ENCODE measurements around the gene OR1N2.
"Not testable (repeated sequence)": the region's sequence is repeated elsewhere in the genome, so short reads cannot be mapped to it uniquely, and the experiment has no call there.

DNA sequence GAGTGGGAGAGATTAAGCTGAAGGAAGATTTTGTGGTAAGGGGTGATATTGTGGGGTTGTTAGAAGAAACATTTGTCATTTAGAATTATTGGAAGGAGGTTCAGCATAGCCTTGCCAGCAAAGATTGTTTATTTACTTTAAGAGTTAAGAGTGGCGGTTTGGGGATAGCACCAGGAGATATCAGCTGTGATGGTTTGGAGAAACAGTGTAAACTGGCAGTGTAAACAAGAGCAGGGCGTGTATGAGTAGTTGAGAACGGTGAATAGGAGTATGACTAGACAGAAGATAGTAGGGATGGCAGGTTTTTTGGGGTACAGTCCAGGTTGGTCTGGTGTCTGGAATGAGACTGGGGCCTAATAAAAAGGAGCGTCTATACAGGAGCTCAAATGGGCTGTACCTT lies 21.8 kb upstream of the OR1N2 start:
- TF ChIP-seq, protein P1, sequence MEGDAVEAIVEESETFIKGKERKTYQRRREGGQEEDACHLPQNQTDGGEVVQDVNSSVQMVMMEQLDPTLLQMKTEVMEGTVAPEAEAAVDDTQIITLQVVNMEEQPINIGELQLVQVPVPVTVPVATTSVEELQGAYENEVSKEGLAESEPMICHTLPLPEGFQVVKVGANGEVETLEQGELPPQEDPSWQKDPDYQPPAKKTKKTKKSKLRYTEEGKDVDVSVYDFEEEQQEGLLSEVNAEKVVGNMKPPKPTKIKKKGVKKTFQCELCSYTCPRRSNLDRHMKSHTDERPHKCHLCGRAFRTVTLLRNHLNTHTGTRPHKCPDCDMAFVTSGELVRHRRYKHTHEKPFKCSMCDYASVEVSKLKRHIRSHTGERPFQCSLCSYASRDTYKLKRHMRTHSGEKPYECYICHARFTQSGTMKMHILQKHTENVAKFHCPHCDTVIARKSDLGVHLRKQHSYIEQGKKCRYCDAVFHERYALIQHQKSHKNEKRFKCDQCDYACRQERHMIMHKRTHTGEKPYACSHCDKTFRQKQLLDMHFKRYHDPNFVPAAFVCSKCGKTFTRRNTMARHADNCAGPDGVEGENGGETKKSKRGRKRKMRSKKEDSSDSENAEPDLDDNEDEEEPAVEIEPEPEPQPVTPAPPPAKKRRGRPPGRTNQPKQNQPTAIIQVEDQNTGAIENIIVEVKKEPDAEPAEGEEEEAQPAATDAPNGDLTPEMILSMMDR (IDR thresholded peaks at IDR 0.05; ENCODE audit: low read depth, low read length, missing input control): not testable (repeated sequence)
- TF ChIP-seq SP1 (IDR thresholded peaks at IDR 0.05); RXRA (IDR thresholded peaks at IDR 0.05); RAD21 (IDR thresholded peaks at IDR 0.05); HNF4G (IDR thresholded peaks at IDR 0.05); TAF1 (conservative IDR thresholded peaks at IDR 0.05); YY1 (IDR thresholded peaks at IDR 0.05): not testable (repeated sequence)
- TF ChIP-seq, protein P2, sequence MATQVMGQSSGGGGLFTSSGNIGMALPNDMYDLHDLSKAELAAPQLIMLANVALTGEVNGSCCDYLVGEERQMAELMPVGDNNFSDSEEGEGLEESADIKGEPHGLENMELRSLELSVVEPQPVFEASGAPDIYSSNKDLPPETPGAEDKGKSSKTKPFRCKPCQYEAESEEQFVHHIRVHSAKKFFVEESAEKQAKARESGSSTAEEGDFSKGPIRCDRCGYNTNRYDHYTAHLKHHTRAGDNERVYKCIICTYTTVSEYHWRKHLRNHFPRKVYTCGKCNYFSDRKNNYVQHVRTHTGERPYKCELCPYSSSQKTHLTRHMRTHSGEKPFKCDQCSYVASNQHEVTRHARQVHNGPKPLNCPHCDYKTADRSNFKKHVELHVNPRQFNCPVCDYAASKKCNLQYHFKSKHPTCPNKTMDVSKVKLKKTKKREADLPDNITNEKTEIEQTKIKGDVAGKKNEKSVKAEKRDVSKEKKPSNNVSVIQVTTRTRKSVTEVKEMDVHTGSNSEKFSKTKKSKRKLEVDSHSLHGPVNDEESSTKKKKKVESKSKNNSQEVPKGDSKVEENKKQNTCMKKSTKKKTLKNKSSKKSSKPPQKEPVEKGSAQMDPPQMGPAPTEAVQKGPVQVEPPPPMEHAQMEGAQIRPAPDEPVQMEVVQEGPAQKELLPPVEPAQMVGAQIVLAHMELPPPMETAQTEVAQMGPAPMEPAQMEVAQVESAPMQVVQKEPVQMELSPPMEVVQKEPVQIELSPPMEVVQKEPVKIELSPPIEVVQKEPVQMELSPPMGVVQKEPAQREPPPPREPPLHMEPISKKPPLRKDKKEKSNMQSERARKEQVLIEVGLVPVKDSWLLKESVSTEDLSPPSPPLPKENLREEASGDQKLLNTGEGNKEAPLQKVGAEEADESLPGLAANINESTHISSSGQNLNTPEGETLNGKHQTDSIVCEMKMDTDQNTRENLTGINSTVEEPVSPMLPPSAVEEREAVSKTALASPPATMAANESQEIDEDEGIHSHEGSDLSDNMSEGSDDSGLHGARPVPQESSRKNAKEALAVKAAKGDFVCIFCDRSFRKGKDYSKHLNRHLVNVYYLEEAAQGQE (IDR thresholded peaks at IDR 0.05): not testable (repeated sequence)
- TF ChIP-seq, protein P3, sequence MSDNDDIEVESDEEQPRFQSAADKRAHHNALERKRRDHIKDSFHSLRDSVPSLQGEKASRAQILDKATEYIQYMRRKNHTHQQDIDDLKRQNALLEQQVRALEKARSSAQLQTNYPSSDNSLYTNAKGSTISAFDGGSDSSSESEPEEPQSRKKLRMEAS (IDR thresholded peaks at IDR 0.05): not testable (repeated sequence)

Measured in liver (tissue), 3 donors.